Activated naive CD8-positive, alpha-beta T cell treated with anti-CD3 and anti-CD28 coated beads, Interleukin-2, amount 50 U/mL, for 16 hours (primary cell): Measurements from ENCODE around the gene SERINC5.
"Not testable (repeated sequence)": the region's sequence is repeated elsewhere in the genome, so short reads cannot be mapped to it uniquely, and the experiment has no call there.

Experiments used
- DNase-seq: peaks from one replicate; pipeline ENCODE4 v3.0.0-alpha.2; 2020; ENCODE audit warnings: low read depth, low spot score

SERINC5 gene

GRCh38 chr5:80172067-80172695 lies 83.7 kb downstream of the SERINC5 start:
- DNase-seq, result no peak

GRCh38 chr5:80170117-80170535 lies 85.7 kb downstream of the SERINC5 start:
- no peak for DNase-seq

- DNase-seq, result no peak
Measured at GRCh38 chr5:80168388-80169028, 87.3 kb downstream of the SERINC5 start.

GRCh38 chr5:80165452-80165851 lies 90.4 kb downstream of the SERINC5 start:
- no peak for DNase-seq

GRCh38 chr5:80161165-80161564 lies 94.7 kb downstream of the SERINC5 start:
- no peak for DNase-seq

GRCh38 chr5:80160242-80160641 lies 95.6 kb downstream of the SERINC5 start:
- no peak for DNase-seq

- DNase-seq, result no peak
Measured at GRCh38 chr5:80159133-80159815, 96.6 kb downstream of the SERINC5 start.

GRCh38 chr5:80156156-80156555 lies 99.7 kb downstream of the SERINC5 start:
- DNase-seq, result no peak

- no peak for DNase-seq
Measured at GRCh38 chr5:80154749-80155148, 101.1 kb downstream of the SERINC5 start.

- not testable (repeated sequence) for DNase-seq
Measured at GRCh38 chr5:80154289-80154688, 101.6 kb downstream of the SERINC5 start.

GRCh38 chr5:80153586-80154126 lies 102.2 kb downstream of the SERINC5 start:
- DNase-seq, result no peak

GRCh38 chr5:80152778-80153177 lies 103.1 kb downstream of the SERINC5 start:
- DNase-seq, result no peak

GRCh38 chr5:80151890-80152289 lies 104.0 kb downstream of the SERINC5 start:
- no peak for DNase-seq

GRCh38 chr5:80150731-80151130 lies 105.1 kb downstream of the SERINC5 start:
- no peak for DNase-seq

GRCh38 chr5:80149161-80149609 lies 106.7 kb downstream of the SERINC5 start:
- DNase-seq, result no peak

GRCh38 chr5:80147119-80147815 lies 108.6 kb downstream of the SERINC5 start:
- no peak for DNase-seq

GRCh38 chr5:80146046-80146445 lies 109.8 kb downstream of the SERINC5 start:
- DNase-seq, result no peak

- DNase-seq, result no peak
Measured at GRCh38 chr5:80143491-80143890, 112.4 kb downstream of the SERINC5 start.

- DNase-seq, result no peak
Measured at GRCh38 chr5:80142996-80143395, 112.9 kb downstream of the SERINC5 start.

GRCh38 chr5:80141681-80142080 lies 114.2 kb downstream of the SERINC5 start:
- no peak for DNase-seq

- DNase-seq, result no peak
Measured at GRCh38 chr5:80141147-80141671, 114.6 kb downstream of the SERINC5 start.

GRCh38 chr5:80140496-80140895 lies 115.4 kb downstream of the SERINC5 start:
- peak; percentile 14 for DNase-seq
